WERI-Rb-1 (cell line): ENCODE data around the gene NUDT22.

Experiments
- DNase-seq: peaks from one replicate; pipeline ENCODE4 v3.0.0-alpha.2; 2020
- H3K27ac ChIP-seq: fragments of 250-450 bp; sonication (Bioruptor Pico); 2 replicates; pipeline ENCODE4 v1.5.1; 2020; ENCODE audit warnings: mild to moderate bottlenecking, moderate library complexity
- H3K27me3 ChIP-seq: fragments of 250-450 bp; sonication (Bioruptor Pico); 2 replicates; pipeline ENCODE4 v1.5.1; 2021; ENCODE audit warnings: mild to moderate bottlenecking, low read depth, moderate library complexity; ENCODE audit not compliant: insufficient read depth, severe bottlenecking
- H3K36me3 ChIP-seq: fragments of 250-450 bp; sonication (Bioruptor Pico); 2 replicates; pipeline ENCODE4 v1.5.1; 2020; ENCODE audit warnings: mild to moderate bottlenecking, moderate library complexity
- H3K4me3 ChIP-seq: 2 replicates; pipeline ENCODE4 v1.5.1; 2011; ENCODE audit warnings: low read depth, mild to moderate bottlenecking, control low read depth, low read length
- H3K9me3 ChIP-seq: fragments of 250-450 bp; sonication (Bioruptor Pico); 2 replicates; pipeline ENCODE4 v1.5.1; 2021; ENCODE audit warnings: mild to moderate bottlenecking, moderate library complexity; ENCODE audit not compliant: severe bottlenecking
- CTCF ChIP-seq: IDR thresholded peaks from 2 replicates; pipeline ENCODE4 v1.5.1; 2011; ENCODE audit warnings: low read depth, mild to moderate bottlenecking, control low read depth, inconsistent platforms, low read length

The NUDT22 gene

GRCh38 chr11:64237484-64237951 lies 11.4 kb downstream of the NUDT22 start:
- H3K4me3 ChIP-seq, result no peak overlapping the region
- H3K27me3 ChIP-seq, result no peaks in the 10 kb centered on the region
- no peak for TF ChIP-seq CTCF
- DNase-seq, result no peak
- H3K36me3 ChIP-seq, result peaks cover 22% of the 10 kb centered on the region
- no peaks in the 10 kb centered on the region for H3K9me3 ChIP-seq
- H3K27ac ChIP-seq, result no peak overlapping the region

GRCh38 chr11:64238076-64238475 lies 12.0 kb downstream of the NUDT22 start:
- Histone ChIP-seq H3K27me3 (no peaks in the 10 kb centered on the region), H3K4me3 (no peak overlapping the region), H3K36me3 (peaks cover 25% of the 10 kb centered on the region), H3K9me3 (no peaks in the 10 kb centered on the region), H3K27ac (no peak overlapping the region)
- TF ChIP-seq CTCF, result no peak
- no peak for DNase-seq

- Histone ChIP-seq H3K27ac (no peak overlapping the region), H3K4me3 (no peak overlapping the region), H3K27me3 (no peaks in the 10 kb centered on the region), H3K36me3 (peaks cover 33% of the 10 kb centered on the region), H3K9me3 (no peaks in the 10 kb centered on the region)
- DNase-seq, result no peak
- TF ChIP-seq CTCF, result no peak
Observed at GRCh38 chr11:64238999-64239398, 12.9 kb downstream of the NUDT22 start.

- no peak for TF ChIP-seq CTCF
- Histone ChIP-seq H3K36me3 (peaks cover 41% of the 10 kb centered on the region), H3K4me3 (peak overlapping the region; percentile 82; the same call in 1 of the 2 replicates), H3K27me3 (no peaks in the 10 kb centered on the region), H3K9me3 (no peaks in the 10 kb centered on the region), H3K27ac (peak overlapping the region; percentile 86)
- DNase-seq, result no peak
Observed at GRCh38 chr11:64239662-64240434, 13.8 kb downstream of the NUDT22 start.

- peak within 1 kb of the TSS; percentile 82 for H3K4me3 ChIP-seq
- peaks cover 45% of the 10 kb centered on the region for H3K36me3 ChIP-seq
- no peak for TF ChIP-seq CTCF
- H3K27ac ChIP-seq, result peak within 1 kb of the TSS; percentile 86
- DNase-seq, result peak; percentile 95
- H3K27me3 ChIP-seq, result no peaks in the 10 kb centered on the region
- H3K9me3 ChIP-seq, result no peaks in the 10 kb centered on the region
Observed at GRCh38 chr11:64240435-64241240, 14.6 kb downstream of the NUDT22 start, which contains the start of gene FKBP2. Gene FKBP2 (plus strand): TSS chr11:64241095. CDS start chr11:64242388, 1,293 bp downstream.
